Measurements from ENCODE around the gene CDA. TPM values are rescaled to one million over a fixed set of nuclear protein-coding genes. Genes with fewer than 3 reads are reported as not detected.

CDA gene
- total and polyA plus RNA-seq, 2 experiments from 2014 or later, result 2.5 to 13.6 TPM

- H4K20me1 ChIP-seq (replicated peaks; ENCODE audit: insufficient read depth), result peaks cover 12% of the 10 kb centered on the region
- DNase-seq (ENCODE audit: low spot score) (no peak), ATAC-seq (no peak)
- H3K79me2 ChIP-seq (replicated peaks; ENCODE audit: insufficient read depth), result peaks cover 20% of the 10 kb centered on the region
- Mint-ChIP-seq H3K4me1 (peaks cover 18% of the 10 kb centered on the region), H3K36me3 (ENCODE audit: low read depth) (peaks cover 12% of the 10 kb centered on the region), H3K4me3 (no peak overlapping the region), H3K27me3 (ENCODE audit: insufficient read depth, low read depth, poor library complexity) (peaks cover 7% of the 10 kb centered on the region), H3K9me3 (no peaks in the 10 kb centered on the region; the same call in 2 of the 3 replicates), H3K27ac (no peak overlapping the region)
- H3K4me2 ChIP-seq, result no peak overlapping the region
- TF ChIP-seq CREB1 (CRISPR knock-in tag; IDR thresholded peaks at IDR 0.05; ENCODE audit: low read depth), result no peak
- TF ChIP-seq, protein P1, sequence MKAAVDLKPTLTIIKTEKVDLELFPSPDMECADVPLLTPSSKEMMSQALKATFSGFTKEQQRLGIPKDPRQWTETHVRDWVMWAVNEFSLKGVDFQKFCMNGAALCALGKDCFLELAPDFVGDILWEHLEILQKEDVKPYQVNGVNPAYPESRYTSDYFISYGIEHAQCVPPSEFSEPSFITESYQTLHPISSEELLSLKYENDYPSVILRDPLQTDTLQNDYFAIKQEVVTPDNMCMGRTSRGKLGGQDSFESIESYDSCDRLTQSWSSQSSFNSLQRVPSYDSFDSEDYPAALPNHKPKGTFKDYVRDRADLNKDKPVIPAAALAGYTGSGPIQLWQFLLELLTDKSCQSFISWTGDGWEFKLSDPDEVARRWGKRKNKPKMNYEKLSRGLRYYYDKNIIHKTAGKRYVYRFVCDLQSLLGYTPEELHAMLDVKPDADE (IDR thresholded peaks at IDR 0.05), result no peak
- no peak for TF ChIP-seq CTCF (conservative IDR thresholded peaks at IDR 0.05; ENCODE audit: low read depth in 2 of 2)
- no peak for TF ChIP-seq ZNF331 (CRISPR knock-in tag; IDR thresholded peaks at IDR 0.05; ENCODE audit: low read depth)
- TF ChIP-seq ZNF114 (CRISPR knock-in tag; IDR thresholded peaks at IDR 0.05), result no peak
- no peak for TF ChIP-seq NANOG (IDR thresholded peaks at IDR 0.05; ENCODE audit: borderline replicate concordance)
- no peak for TF ChIP-seq REST (IDR thresholded peaks at IDR 0.05; ENCODE audit: unreplicated experiment)
- TF ChIP-seq JUNB (IDR thresholded peaks at IDR 0.05; ENCODE audit: unreplicated experiment), result no peak
- TF ChIP-seq STAT1 (IDR thresholded peaks at IDR 0.05; ENCODE audit: unreplicated experiment), result no peak
- TF ChIP-seq ZNF462 (CRISPR knock-in tag; IDR thresholded peaks at IDR 0.05), result no peak
- TF ChIP-seq POLR2AphosphoS5 (IDR thresholded peaks at IDR 0.05; ENCODE audit: low read depth), result no peak
- H3F3A ChIP-seq (replicated peaks; ENCODE audit: low read depth), result 0 out of 2 replicates have a peak, but pooled peaks cover 8% of the 10 kb centered on the region
- no peak overlapping the region for H3K4me3 ChIP-seq
- 0 out of 2 replicates have a peak, but pooled peaks cover 3% of the 10 kb centered on the region for H3K36me3 ChIP-seq (ENCODE audit: insufficient read depth)
- no peak overlapping the region for H2AFZ ChIP-seq
- H3K27ac ChIP-seq (ENCODE audit: low read depth), result no peak overlapping the region
- no peaks in the 10 kb centered on the region for H3K9me2 ChIP-seq (ENCODE audit: insufficient read depth)
- no peaks in the 10 kb centered on the region for H3K27me3 ChIP-seq (ENCODE audit: insufficient read depth)
- peaks cover 11% of the 10 kb centered on the region for H3K4me1 ChIP-seq (ENCODE audit: insufficient read depth)
Observed at GRCh38 chr1:20663969-20664715, 75.2 kb downstream of the CDA start.

All from GM23338 (cell line).